Caco-2 (cell line): ENCODE measurements around the gene ADAM15. TPM values are rescaled to one million over a fixed set of nuclear protein-coding genes. Genes with fewer than 3 reads are reported as not detected.
A peak's percentile ranks its signal among the peaks of the same experiment; 100 is the strongest.

ENCODE experiments used
- BruUV-seq: library from RNA; stranded (reverse); fragments of 400-500 nt; replicated peaks from 2 replicates; lab custom pipeline; 2021; lab: Mats Ljungman, UMichigan
- CTCF ChIA-PET: fragments of 300-600 bp; sonication (Branson Sonifier 250); formaldehyde crosslinking; loops from one replicate; lab custom pipeline; 2022; ENCODE audit warnings: antibody characterized with exemption; lab: Charles Lee
- POLR2A ChIA-PET: fragments of 300-600 bp; sonication (Branson Sonifier 250); formaldehyde crosslinking; loops from one replicate; lab custom pipeline; 2022; ENCODE audit warnings: antibody characterized with exemption; lab: Charles Lee
- DNase-seq, 2 experiments: peaks; one replicate each; pipeline versions ENCODE4 v3.0.0 to v3.0.0-alpha.2; 2020 to 2022
- H3K27me3 ChIP-seq: replicated peaks from 2 replicates; pipeline ENCODE4 v1.6.0; 2011; ENCODE audit warnings: low read length; ENCODE audit not compliant: control insufficient read depth, insufficient read depth
- H3K36me3 ChIP-seq: 2 replicates; pipeline ENCODE4 v1.5.1; 2011; ENCODE audit warnings: low read length; ENCODE audit not compliant: control insufficient read depth, insufficient read depth
- H3K4me1 ChIP-seq: fragments of 250-450 bp; sonication (Bioruptor Pico); 2 replicates; pipeline ENCODE4 v1.5.1; 2020; ENCODE audit warnings: mild to moderate bottlenecking
- H3K4me3 ChIP-seq: 2 replicates; pipeline ENCODE4 v1.5.1; 2011; ENCODE audit warnings: low read depth, mild to moderate bottlenecking, control low read depth, low read length
- H3K9me3 ChIP-seq: fragments of 250-450 bp; sonication (Bioruptor Pico); 2 replicates; pipeline ENCODE4 v1.5.1; 2020; ENCODE audit warnings: mild to moderate bottlenecking, moderate library complexity
- H3K27ac Mint-ChIP-seq: one replicate; pipeline ENCODE4 v1.8.0; 2022; ENCODE audit warnings: mixed read lengths; ENCODE audit not compliant: unreplicated experiment
- H3K27me3 Mint-ChIP-seq: one replicate; pipeline ENCODE4 v1.8.0; 2022; ENCODE audit warnings: mixed read lengths; ENCODE audit not compliant: insufficient read depth, unreplicated experiment
- H3K36me3 Mint-ChIP-seq: one replicate; pipeline ENCODE4 v1.8.0; 2022; ENCODE audit warnings: mild to moderate bottlenecking, mixed read lengths; ENCODE audit not compliant: insufficient read depth, unreplicated experiment
- H3K4me1 Mint-ChIP-seq: one replicate; pipeline ENCODE4 v1.8.0; 2022; ENCODE audit warnings: low read depth, mixed read lengths; ENCODE audit not compliant: unreplicated experiment
- H3K4me3 Mint-ChIP-seq: one replicate; pipeline ENCODE4 v1.8.0; 2022; ENCODE audit warnings: mild to moderate bottlenecking, moderate library complexity, mixed read lengths; ENCODE audit not compliant: unreplicated experiment
- H3K9me3 Mint-ChIP-seq: one replicate; pipeline ENCODE4 v1.8.0; 2022; ENCODE audit warnings: mixed read lengths; ENCODE audit not compliant: unreplicated experiment
- intact Hi-C: fragments of 100-400 bp; cut with micrococcal nuclease; formaldehyde crosslinking; loops from one replicate; pipeline ENCODE4 v1.10.0; 2022; ENCODE audit not compliant: unreplicated experiment
- total RNA-seq: library from RNA; stranded (reverse); gene quantifications from 2 replicates; pipeline ENCODE4 v1.2.3, GENCODE V29; 2022
- TF ChIP-seq, protein P1 (sequence below), 2 experiments: fragments of 200-600 bp in 1 of 2; IDR thresholded peaks; 1 replicate in 1 of 2; 2 replicates in 1 of 2; pipeline versions ENCODE4 v1.5.1 to v1.8.0; 2011 to 2022; ENCODE audit warnings: antibody characterized with exemption in 1 of 2, control low read depth in 1 of 2, inconsistent platforms in 1 of 2, low read depth in 1 of 2, low read length in 1 of 2, mild to moderate bottlenecking in 1 of 2, moderate library complexity in 1 of 2; ENCODE audit not compliant: insufficient read depth in 1 of 2, severe bottlenecking in 1 of 2, unreplicated experiment in 1 of 2

ADAM15 gene
- total RNA-seq, 1 experiment from 2014 or later, result 44.0 TPM

DNA sequence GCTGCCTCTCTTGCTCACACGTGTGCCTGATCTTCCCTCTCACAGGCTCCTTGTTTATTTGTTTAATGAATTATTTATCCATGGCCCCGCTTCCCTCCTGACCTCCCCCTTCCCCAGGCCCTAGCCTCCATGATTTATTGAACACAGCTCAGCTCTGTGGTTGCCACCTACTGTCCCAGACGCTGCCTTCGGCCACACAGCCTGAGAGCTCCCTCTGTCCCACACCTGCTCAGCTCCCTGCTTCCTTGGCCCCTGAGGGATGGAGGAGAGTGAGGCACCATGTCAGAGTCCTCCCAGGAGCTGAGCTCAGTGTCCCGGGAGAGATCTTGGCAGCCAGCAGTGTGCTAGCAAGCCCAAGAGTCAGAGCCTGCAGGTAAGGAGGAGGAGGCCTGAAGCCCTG, 24.4 kb downstream of the ADAM15 start:
- POLR2A ChIA-PET, result no interaction called here
- peaks cover 3% of the 10 kb centered on the region; the same call in 1 of the 2 replicates for H3K27me3 ChIP-seq
- H3K4me1 Mint-ChIP-seq, result peaks cover 21% of the 10 kb centered on the region
- intact Hi-C loops, result no loop called here
- H3K36me3 Mint-ChIP-seq, result no peaks in the 10 kb centered on the region
- BruUV-seq, result no TSS peak
- CTCF ChIA-PET, result interaction anchor here (1.2 to 1.6 kb wide), 2 partner anchors 10 to 14 kb away, joined by 9 read pairs; no protein-coding TSS in a partner anchor
- DNase-seq, result no peak
- peaks cover 6% of the 10 kb centered on the region for H3K27me3 Mint-ChIP-seq
- H3K9me3 Mint-ChIP-seq, result no peaks in the 10 kb centered on the region
- H3K4me3 Mint-ChIP-seq, result no peak overlapping the region
- peaks cover 19% of the 10 kb centered on the region for H3K4me1 ChIP-seq
- no peaks in the 10 kb centered on the region for H3K9me3 ChIP-seq
- H3K27ac Mint-ChIP-seq, result no peak overlapping the region
- no peak overlapping the region for H3K4me3 ChIP-seq
- TF ChIP-seq, protein P1, sequence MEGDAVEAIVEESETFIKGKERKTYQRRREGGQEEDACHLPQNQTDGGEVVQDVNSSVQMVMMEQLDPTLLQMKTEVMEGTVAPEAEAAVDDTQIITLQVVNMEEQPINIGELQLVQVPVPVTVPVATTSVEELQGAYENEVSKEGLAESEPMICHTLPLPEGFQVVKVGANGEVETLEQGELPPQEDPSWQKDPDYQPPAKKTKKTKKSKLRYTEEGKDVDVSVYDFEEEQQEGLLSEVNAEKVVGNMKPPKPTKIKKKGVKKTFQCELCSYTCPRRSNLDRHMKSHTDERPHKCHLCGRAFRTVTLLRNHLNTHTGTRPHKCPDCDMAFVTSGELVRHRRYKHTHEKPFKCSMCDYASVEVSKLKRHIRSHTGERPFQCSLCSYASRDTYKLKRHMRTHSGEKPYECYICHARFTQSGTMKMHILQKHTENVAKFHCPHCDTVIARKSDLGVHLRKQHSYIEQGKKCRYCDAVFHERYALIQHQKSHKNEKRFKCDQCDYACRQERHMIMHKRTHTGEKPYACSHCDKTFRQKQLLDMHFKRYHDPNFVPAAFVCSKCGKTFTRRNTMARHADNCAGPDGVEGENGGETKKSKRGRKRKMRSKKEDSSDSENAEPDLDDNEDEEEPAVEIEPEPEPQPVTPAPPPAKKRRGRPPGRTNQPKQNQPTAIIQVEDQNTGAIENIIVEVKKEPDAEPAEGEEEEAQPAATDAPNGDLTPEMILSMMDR (IDR thresholded peaks at IDR 0.05; ENCODE audit: insufficient read depth in 1 of 2, low read depth in 1 of 2, low read length in 1 of 2, severe bottlenecking in 1 of 2, unreplicated experiment in 1 of 2), result no peak
- H3K36me3 ChIP-seq, result no peaks in the 10 kb centered on the region

- H3K4me3 ChIP-seq, result no peak overlapping the region
- intact Hi-C loops, result no loop called here
- TF ChIP-seq, protein P1 (IDR thresholded peaks at IDR 0.05; ENCODE audit: insufficient read depth in 1 of 2, low read depth in 1 of 2, low read length in 1 of 2, severe bottlenecking in 1 of 2, unreplicated experiment in 1 of 2), result no peak
- peaks cover 20% of the 10 kb centered on the region for H3K4me1 ChIP-seq
- Mint-ChIP-seq H3K27ac (no peak overlapping the region), H3K4me3 (no peak overlapping the region), H3K27me3 (peaks cover 7% of the 10 kb centered on the region), H3K36me3 (peaks cover 2% of the 10 kb centered on the region), H3K4me1 (peaks cover 24% of the 10 kb centered on the region), H3K9me3 (no peaks in the 10 kb centered on the region)
- no peaks in the 10 kb centered on the region for H3K36me3 ChIP-seq
- no TSS peak for BruUV-seq
- ChIA-PET POLR2A (interaction anchor here (0.5 kb wide), 1 partner anchor 118 kb away, joined by 5 read pairs; no protein-coding TSS in a partner anchor), CTCF (interaction anchor here (1.2 to 1.6 kb wide), 2 partner anchors 9 to 15 kb away, joined by 9 read pairs; no protein-coding TSS in a partner anchor)
- H3K27me3 ChIP-seq, result peaks cover 4% of the 10 kb centered on the region; the same call in 1 of the 2 replicates
- no peaks in the 10 kb centered on the region for H3K9me3 ChIP-seq
- DNase-seq, result no peak
These were observed 25.3 kb downstream of the ADAM15 start for GRCh38 chr1:155076371-155076770.

- peak overlapping the region; percentile 14 for H3K4me3 Mint-ChIP-seq
- H3K4me3 ChIP-seq, result no peak overlapping the region
- peaks cover 11% of the 10 kb centered on the region for H3K27me3 Mint-ChIP-seq
- H3K4me1 ChIP-seq, result peaks cover 27% of the 10 kb centered on the region
- H3K27me3 ChIP-seq, result peaks cover 5% of the 10 kb centered on the region; the same call in 1 of the 2 replicates
- DNase-seq, result no peak
- intact Hi-C loops, result no loop called here
- H3K9me3 Mint-ChIP-seq, result no peaks in the 10 kb centered on the region
- H3K9me3 ChIP-seq, result no peaks in the 10 kb centered on the region
- H3K36me3 Mint-ChIP-seq, result peaks cover 6% of the 10 kb centered on the region
- H3K27ac Mint-ChIP-seq, result no peak overlapping the region
- CTCF ChIA-PET, result interaction anchor here (0.6 to 0.8 kb wide), 2 partner anchors 96 to 192 kb away, joined by 3 to 4 read pairs; partner anchors contain the start of gene KRTCAP2
- POLR2A ChIA-PET, result no interaction called here
- TF ChIP-seq, protein P1 (IDR thresholded peaks at IDR 0.05; ENCODE audit: insufficient read depth in 1 of 2, low read depth in 1 of 2, low read length in 1 of 2, severe bottlenecking in 1 of 2, unreplicated experiment in 1 of 2), result no peak
- BruUV-seq, result no TSS peak
- H3K36me3 ChIP-seq, result no peaks in the 10 kb centered on the region
- H3K4me1 Mint-ChIP-seq, result peaks cover 30% of the 10 kb centered on the region
These were observed 26.2 kb downstream of the ADAM15 start for GRCh38 chr1:155077346-155077745.
